Stimulated activated CD4-positive, alpha-beta T cell treated with anti-CD3 and anti-CD28 coated beads, Interleukin-2, amount 100 ng/mL, for 4 hours (primary cell): ENCODE data around the gene LRP2.
"Not testable (repeated sequence)": the region's sequence is repeated elsewhere in the genome, so short reads cannot be mapped to it uniquely, and the experiment has no call there.

Source experiments
- DNase-seq: peaks from one replicate; pipeline ENCODE4 v3.0.0-alpha.2; 2020; ENCODE audit warnings: low read depth

LRP2 gene

GRCh38 chr2:169301596-169302335 is 60.6 kb downstream of the LRP2 start:
- no peak for DNase-seq

- DNase-seq, result no peak
Observed at GRCh38 chr2:169300636-169301530, 61.5 kb downstream of the LRP2 start.

GRCh38 chr2:169298007-169298406 is 64.3 kb downstream of the LRP2 start:
- no peak for DNase-seq

GRCh38 chr2:169294001-169294675 is 68.2 kb downstream of the LRP2 start:
- DNase-seq, result no peak

GRCh38 chr2:169291517-169291916 is 70.8 kb downstream of the LRP2 start:
- DNase-seq, result no peak

- no peak for DNase-seq
Observed at GRCh38 chr2:169290433-169290832, 71.9 kb downstream of the LRP2 start.

GRCh38 chr2:169287666-169288065 is 74.7 kb downstream of the LRP2 start:
- no peak for DNase-seq

GRCh38 chr2:169286624-169287231 is 75.6 kb downstream of the LRP2 start:
- DNase-seq, result no peak

GRCh38 chr2:169285531-169286235 is 76.7 kb downstream of the LRP2 start:
- DNase-seq, result no peak

- DNase-seq, result no peak
Observed at GRCh38 chr2:169280502-169280901, 81.8 kb downstream of the LRP2 start.

GRCh38 chr2:169275696-169276444 is 86.5 kb downstream of the LRP2 start:
- no peak for DNase-seq

GRCh38 chr2:169272010-169272409 is 90.3 kb downstream of the LRP2 start:
- DNase-seq, result no peak

GRCh38 chr2:169270574-169270973 is 91.8 kb downstream of the LRP2 start:
- not testable (repeated sequence) for DNase-seq

- no peak for DNase-seq
Observed at GRCh38 chr2:169265591-169265990, 96.7 kb downstream of the LRP2 start.

GRCh38 chr2:169260846-169261642 is 101.3 kb downstream of the LRP2 start:
- no peak for DNase-seq

GRCh38 chr2:169260246-169260645 is 102.1 kb downstream of the LRP2 start:
- no peak for DNase-seq

GRCh38 chr2:169259402-169259801 is 102.9 kb downstream of the LRP2 start:
- DNase-seq, result no peak

- no peak for DNase-seq
Observed at GRCh38 chr2:169258045-169258601, 104.2 kb downstream of the LRP2 start.

GRCh38 chr2:169254774-169255173 is 107.6 kb downstream of the LRP2 start:
- no peak for DNase-seq

- DNase-seq, result no peak
Observed at GRCh38 chr2:169247211-169247610, 115.1 kb downstream of the LRP2 start.
